Lower lobe of right lung (tissue), 2 donors: Measurements from ENCODE around the gene SCRN1. TPM values are rescaled to one million over a fixed set of nuclear protein-coding genes. Genes with fewer than 3 reads are reported as not detected.

Experiments used
- ATAC-seq, 2 donors: fragments of 200-7000 bp; cut with Tn5 transposase; one replicate each; pipeline ENCODE4 v1.9.1; 2020 to 2022; ENCODE audit warnings: mild to moderate bottlenecking in 2 of 2, moderate library complexity in 2 of 2
- DNase-seq: peaks from one replicate; pipeline ENCODE4 v3.0.0-alpha.2; 2020
- H3K27ac ChIP-seq: fragments of 200-600 bp; one replicate; pipeline ENCODE4 v1.8.0; 2022
- H3K27me3 ChIP-seq: fragments of 200-600 bp; one replicate; pipeline ENCODE4 v1.8.0; 2022; ENCODE audit warnings: low read depth
- H3K36me3 ChIP-seq: fragments of 200-600 bp; one replicate; pipeline ENCODE4 v1.8.0; 2022; ENCODE audit warnings: mild to moderate bottlenecking
- H3K4me1 ChIP-seq: fragments of 200-600 bp; one replicate; pipeline ENCODE4 v1.8.0; 2022
- H3K4me3 ChIP-seq: fragments of 200-600 bp; one replicate; pipeline ENCODE4 v1.8.0; 2022; ENCODE audit warnings: mild to moderate bottlenecking
- H3K9me3 ChIP-seq: fragments of 200-600 bp; one replicate; pipeline ENCODE4 v1.8.0; 2022
- CTCF ChIP-seq: fragments of 200-600 bp; IDR thresholded peaks from one replicate; pipeline ENCODE4 v1.8.0; 2022; ENCODE audit warnings: antibody characterized with exemption, mild to moderate bottlenecking
- intact Hi-C: fragments of 100-400 bp; cut with DNase I; formaldehyde crosslinking; loops from one replicate; pipeline ENCODE4 v1.11.0; 2022
- total RNA-seq: library from RNA; stranded (reverse); fragmentation: NEBNext Ultra II Directional; extraction: Animal tissue kit (Norgen Biotek cat#: 25700); gene quantifications from one replicate; pipeline ENCODE4 v1.2.1, GENCODE V29; 2021
- donor health status: DM: no; HTN: yes; CAD: no; lungs with severe emphysema.

The SCRN1 gene
- total RNA-seq, 1 donor from 2014 or later, result 28.2 TPM

- no peak for TF ChIP-seq CTCF
- Histone ChIP-seq H3K9me3 (no peaks in the 10 kb centered on the region), H3K4me3 (no peak overlapping the region), H3K36me3 (no peaks in the 10 kb centered on the region), H3K27me3 (peaks cover 4% of the 10 kb centered on the region), H3K27ac (no peak overlapping the region), H3K4me1 (no peaks in the 10 kb centered on the region)
- DNase-seq (no peak), ATAC-seq (no peak)
- intact Hi-C loops, result no loop called here
Observed at GRCh38 chr7:29882481-29882880, 107.1 kb downstream of the SCRN1 start.

GRCh38 chr7:29881724-29882123, 107.9 kb downstream of the SCRN1 start:
- Histone ChIP-seq H3K27ac (no peak overlapping the region), H3K9me3 (no peaks in the 10 kb centered on the region), H3K4me1 (no peaks in the 10 kb centered on the region), H3K36me3 (no peaks in the 10 kb centered on the region), H3K27me3 (peaks cover 4% of the 10 kb centered on the region), H3K4me3 (no peak overlapping the region)
- intact Hi-C loops, result no loop called here
- no peak for DNase-seq
- no peak for ATAC-seq
- no peak for TF ChIP-seq CTCF

GRCh38 chr7:29879609-29880008, 110.0 kb downstream of the SCRN1 start:
- no peaks in the 10 kb centered on the region for H3K4me1 ChIP-seq
- H3K9me3 ChIP-seq, result no peaks in the 10 kb centered on the region
- H3K27ac ChIP-seq, result no peak overlapping the region
- no peaks in the 10 kb centered on the region for H3K36me3 ChIP-seq
- no peak for TF ChIP-seq CTCF
- peaks cover 3% of the 10 kb centered on the region for H3K27me3 ChIP-seq
- no peak for ATAC-seq
- intact Hi-C loops, result no loop called here
- DNase-seq, result no peak
- no peak overlapping the region for H3K4me3 ChIP-seq

GRCh38 chr7:29878081-29878688, 111.4 kb downstream of the SCRN1 start:
- no peak overlapping the region for H3K27ac ChIP-seq
- TF ChIP-seq CTCF, result peak; percentile 46
- ATAC-seq (no peak), DNase-seq (no peak)
- no peak overlapping the region for H3K4me3 ChIP-seq
- H3K4me1 ChIP-seq, result no peaks in the 10 kb centered on the region
- no peaks in the 10 kb centered on the region for H3K36me3 ChIP-seq
- intact Hi-C loops, result no loop called here
- no peaks in the 10 kb centered on the region for H3K27me3 ChIP-seq
- H3K9me3 ChIP-seq, result no peaks in the 10 kb centered on the region

- Histone ChIP-seq H3K27me3 (peaks cover 4% of the 10 kb centered on the region), H3K4me3 (no peak overlapping the region), H3K36me3 (no peaks in the 10 kb centered on the region), H3K9me3 (no peaks in the 10 kb centered on the region), H3K4me1 (no peaks in the 10 kb centered on the region), H3K27ac (no peak overlapping the region)
- no peak for TF ChIP-seq CTCF
- intact Hi-C loops, result no loop called here
- DNase-seq, result no peak
- no peak for ATAC-seq
Observed at GRCh38 chr7:29877196-29877595, 112.4 kb downstream of the SCRN1 start.
